Body of pancreas (tissue), 4 donors: ENCODE results near the gene TMEM40.

Experiments
- CTCF ChIP-seq, 7 experiments: fragments of 450-650 bp in 4 of 7; fragments of 200-600 bp in 3 of 7; sonication (generic) in 3 of 7; IDR thresholded peaks; one replicate each; pipeline ENCODE4 v1.5.1; 2016 to 2019; ENCODE audit warnings: antibody characterized with exemption in 7 of 7
- POLR2A ChIP-seq, 3 donors: fragments of 450-650 bp; IDR thresholded peaks; one replicate each; pipeline ENCODE4 v1.6.1; 2016; ENCODE audit warnings: antibody characterized with exemption in 3 of 3, mild to moderate bottlenecking in 2 of 3

- TF ChIP-seq CTCF (IDR thresholded peaks at IDR 0.05) (peak; percentile 85 to 96 (median 93)), POLR2A (IDR thresholded peaks at IDR 0.05) (no peak)
Observed at GRCh38 chr3:12719984-12720898, 38.8 kb downstream of the TMEM40 start.
